Measurements from ENCODE around the gene TRIM33. TPM values are rescaled to one million over a fixed set of nuclear protein-coding genes. Genes with fewer than 3 reads are reported as not detected.
"Not testable (repeated sequence)": the region's sequence is repeated elsewhere in the genome, so short reads cannot be mapped to it uniquely, and the experiment has no call there.

Gene TRIM33
- total RNA-seq, 1 donor from 2014 or later: 36.4 TPM

GRCh38 chr1:114388432-114389003 is 122.5 kb downstream of the TRIM33 start:
- intact Hi-C loops (cut with DNase I): no loop called here
- H3K36me3 ChIP-seq: peaks cover 22% of the 10 kb centered on the region
- H3K9me3 ChIP-seq: peaks cover 27% of the 10 kb centered on the region
- no peak overlapping the region for H3K27ac ChIP-seq
- DNase-seq (no peak), ATAC-seq (no peak)
- H3K4me3 ChIP-seq: no peak overlapping the region
- H3K27me3 ChIP-seq (ENCODE audit: low read depth): no peaks in the 10 kb centered on the region
- no peak for TF ChIP-seq CTCF (IDR thresholded peaks at IDR 0.05)
- H3K4me1 ChIP-seq: no peaks in the 10 kb centered on the region

GRCh38 chr1:114387585-114387984 is 123.4 kb downstream of the TRIM33 start:
- H3K4me3 ChIP-seq; H3K27me3 ChIP-seq (ENCODE audit: low read depth); DNase-seq; intact Hi-C loops (cut with DNase I); H3K27ac ChIP-seq; H3K4me1 ChIP-seq; ATAC-seq: not testable (repeated sequence)
- Histone ChIP-seq H3K9me3 (peaks cover 28% of the 10 kb centered on the region), H3K36me3 (peaks cover 15% of the 10 kb centered on the region)

- TF ChIP-seq CTCF (IDR thresholded peaks at IDR 0.05): no peak
- H3K27me3 ChIP-seq (ENCODE audit: low read depth): no peaks in the 10 kb centered on the region
- H3K36me3 ChIP-seq: peaks cover 9% of the 10 kb centered on the region
- no peak for ATAC-seq
- no peaks in the 10 kb centered on the region for H3K4me1 ChIP-seq
- no peak overlapping the region for H3K4me3 ChIP-seq
- DNase-seq: no peak
- intact Hi-C loops (cut with DNase I): no loop called here
- no peak overlapping the region for H3K27ac ChIP-seq
- peaks cover 28% of the 10 kb centered on the region for H3K9me3 ChIP-seq
These were observed 124.0 kb downstream of the TRIM33 start for GRCh38 chr1:114387010-114387360.

- intact Hi-C loops (cut with DNase I): no loop called here
- Histone ChIP-seq H3K4me1 (no peaks in the 10 kb centered on the region), H3K36me3 (peaks cover 5% of the 10 kb centered on the region), H3K27ac (no peak overlapping the region), H3K27me3 (ENCODE audit: low read depth) (no peaks in the 10 kb centered on the region), H3K9me3 (peaks cover 28% of the 10 kb centered on the region), H3K4me3 (no peak overlapping the region)
- TF ChIP-seq CTCF (IDR thresholded peaks at IDR 0.05): no peak
- DNase-seq (no peak), ATAC-seq (no peak)
These were observed 124.6 kb downstream of the TRIM33 start for GRCh38 chr1:114386129-114387009.

GRCh38 chr1:114384922-114385321 is 126.1 kb downstream of the TRIM33 start:
- H3K27me3 ChIP-seq (ENCODE audit: low read depth): no peaks in the 10 kb centered on the region
- DNase-seq: no peak
- H3K4me1 ChIP-seq: no peaks in the 10 kb centered on the region
- H3K36me3 ChIP-seq: no peaks in the 10 kb centered on the region
- intact Hi-C loops (cut with DNase I): no loop called here
- H3K9me3 ChIP-seq: peaks cover 28% of the 10 kb centered on the region
- TF ChIP-seq CTCF (IDR thresholded peaks at IDR 0.05): no peak
- no peak overlapping the region for H3K4me3 ChIP-seq
- H3K27ac ChIP-seq: no peak overlapping the region
- ATAC-seq: no peak

- H3K27ac ChIP-seq: no peak overlapping the region
- H3K4me1 ChIP-seq: no peaks in the 10 kb centered on the region
- no peaks in the 10 kb centered on the region for H3K27me3 ChIP-seq (ENCODE audit: low read depth)
- DNase-seq: no peak
- ATAC-seq: no peak
- no peaks in the 10 kb centered on the region for H3K36me3 ChIP-seq
- no peak for TF ChIP-seq CTCF (IDR thresholded peaks at IDR 0.05)
- intact Hi-C loops (cut with DNase I): no loop called here
- peaks cover 34% of the 10 kb centered on the region for H3K9me3 ChIP-seq
- H3K4me3 ChIP-seq: no peak overlapping the region
These were observed 131.0 kb downstream of the TRIM33 start for GRCh38 chr1:114379987-114380386.

All from lower lobe of right lung (tissue), 2 donors.